Mesodermal cell (in vitro differentiated cells): ENCODE data around the gene CAMKV.
"Not testable (repeated sequence)": the region's sequence is repeated elsewhere in the genome, so short reads cannot be mapped to it uniquely, and the experiment has no call there.

Experiments
- H3K27ac ChIP-seq: 2 replicates; pipeline ENCODE4 v1.7.0; 2013; ENCODE audit warnings: mild to moderate bottlenecking, low read depth, low read length, moderate library complexity; ENCODE audit not compliant: severe bottlenecking
- H3K36me3 ChIP-seq: 2 replicates; pipeline ENCODE4 v1.7.1; 2013; ENCODE audit warnings: mild to moderate bottlenecking, low read length, moderate library complexity; ENCODE audit not compliant: control insufficient read depth, insufficient read depth
- H3K4me1 ChIP-seq: one replicate; pipeline ENCODE4 v1.7.1; 2013; ENCODE audit warnings: mild to moderate bottlenecking, low read length; ENCODE audit not compliant: insufficient read depth, control insufficient read depth, poor library complexity, severe bottlenecking
- H3K4me3 ChIP-seq: 2 replicates; pipeline ENCODE4 v1.7.0; 2013; ENCODE audit warnings: low read length, control low read depth, mild to moderate bottlenecking; ENCODE audit not compliant: insufficient read depth, poor library complexity, severe bottlenecking; ENCODE audit errors: extremely low read depth
- H3K9me3 ChIP-seq: 2 replicates; pipeline ENCODE4 v1.7.1; 2013; ENCODE audit warnings: mild to moderate bottlenecking, low read length, moderate library complexity; ENCODE audit not compliant: control insufficient read depth
- WGBS, 2 experiments: methylation state at CpG; one replicate each; pipeline ENCODE4 v1.1.5; 2013; ENCODE audit warnings: missing lambda C conversion rate in 2 of 2; ENCODE audit not compliant: insufficient coverage in 2 of 2; 5-methylcytosine and 5-hydroxymethylcytosine counted together

The CAMKV gene

DNA sequence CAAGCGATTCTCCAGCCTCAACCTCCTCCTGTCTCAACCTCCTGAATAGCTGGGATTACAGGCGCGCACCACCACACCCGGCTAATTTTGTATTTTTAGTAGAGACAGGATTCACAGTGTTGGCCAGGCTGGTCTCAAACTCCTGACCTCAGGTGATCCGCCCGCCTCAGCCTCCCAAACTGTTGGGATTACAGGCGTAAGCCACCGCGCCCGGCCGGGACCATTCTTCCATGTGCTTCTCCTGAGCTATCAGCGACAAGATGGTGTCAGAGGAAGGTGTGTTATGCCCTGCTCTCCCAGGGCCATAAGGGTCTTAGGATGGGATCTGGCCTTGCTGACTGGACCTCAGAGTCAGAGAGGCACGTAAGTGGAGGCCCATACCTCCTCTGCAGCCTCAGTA lies 34.7 kb upstream of the CAMKV start:
- not testable (repeated sequence) for H3K36me3 ChIP-seq, H3K4me3 ChIP-seq, H3K27ac ChIP-seq, H3K9me3 ChIP-seq, H3K4me1 ChIP-seq
- WGBS, 2 experiments: 80 to 93% methylated on average over 8 to 13 of the region's 13 CpGs

DNA sequence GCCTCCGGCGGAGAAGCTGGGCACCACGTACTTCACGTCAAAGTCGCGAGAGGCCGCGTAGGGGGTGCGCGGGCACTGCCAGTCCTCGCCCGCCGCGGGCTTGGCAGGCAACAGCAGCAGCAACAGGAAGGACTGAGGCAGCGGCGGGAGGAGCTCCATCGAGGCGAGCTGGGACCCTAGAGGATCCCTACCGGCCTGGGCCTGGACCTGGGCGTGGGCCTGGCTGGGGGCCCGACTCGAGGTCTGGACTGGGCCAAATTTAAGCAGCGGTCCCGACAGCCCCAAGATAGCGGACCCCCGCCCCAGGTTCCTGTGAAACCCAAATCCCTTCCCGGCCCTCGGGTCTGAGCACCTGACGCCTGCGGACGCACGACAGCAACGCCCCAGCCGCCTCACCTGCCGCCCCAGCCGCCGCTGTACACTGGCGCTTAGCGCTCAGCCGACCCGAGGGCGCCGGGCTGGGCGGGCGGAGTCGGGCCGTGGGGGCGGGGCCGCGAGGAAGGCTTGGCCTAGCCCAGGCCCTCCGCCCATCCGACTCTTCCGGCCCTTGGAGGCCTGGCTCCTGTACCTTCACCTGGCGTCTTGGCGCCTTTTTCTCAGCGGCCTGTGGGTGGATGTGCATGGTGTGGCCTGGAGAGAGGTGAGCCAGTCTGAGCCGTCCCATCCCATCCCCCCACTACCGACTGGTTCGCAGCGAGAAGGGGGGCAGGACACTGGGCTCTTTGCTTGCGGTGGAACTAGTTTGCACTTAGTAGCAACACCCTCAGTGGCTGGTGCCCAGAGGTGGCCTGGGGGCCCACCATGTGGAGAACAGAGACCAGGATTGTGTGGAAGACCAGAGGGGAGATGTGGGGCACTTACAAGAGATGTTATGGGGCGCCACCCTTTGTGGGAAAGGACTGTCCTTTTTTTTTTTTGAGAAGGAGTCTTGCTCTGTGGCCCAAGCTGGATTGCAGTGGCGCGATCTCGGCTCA lies 34.0 kb upstream of the CAMKV start, which contains the start of gene MST1R:
MST1R (minus strand) TSS at position 423 of the 974 bp plus-strand sequence; CDS start at position 159, 264 bp downstream.
- WGBS, 2 experiments: 46 to 51% methylated on average over 44 to 52 of the region's 65 CpGs

DNA sequence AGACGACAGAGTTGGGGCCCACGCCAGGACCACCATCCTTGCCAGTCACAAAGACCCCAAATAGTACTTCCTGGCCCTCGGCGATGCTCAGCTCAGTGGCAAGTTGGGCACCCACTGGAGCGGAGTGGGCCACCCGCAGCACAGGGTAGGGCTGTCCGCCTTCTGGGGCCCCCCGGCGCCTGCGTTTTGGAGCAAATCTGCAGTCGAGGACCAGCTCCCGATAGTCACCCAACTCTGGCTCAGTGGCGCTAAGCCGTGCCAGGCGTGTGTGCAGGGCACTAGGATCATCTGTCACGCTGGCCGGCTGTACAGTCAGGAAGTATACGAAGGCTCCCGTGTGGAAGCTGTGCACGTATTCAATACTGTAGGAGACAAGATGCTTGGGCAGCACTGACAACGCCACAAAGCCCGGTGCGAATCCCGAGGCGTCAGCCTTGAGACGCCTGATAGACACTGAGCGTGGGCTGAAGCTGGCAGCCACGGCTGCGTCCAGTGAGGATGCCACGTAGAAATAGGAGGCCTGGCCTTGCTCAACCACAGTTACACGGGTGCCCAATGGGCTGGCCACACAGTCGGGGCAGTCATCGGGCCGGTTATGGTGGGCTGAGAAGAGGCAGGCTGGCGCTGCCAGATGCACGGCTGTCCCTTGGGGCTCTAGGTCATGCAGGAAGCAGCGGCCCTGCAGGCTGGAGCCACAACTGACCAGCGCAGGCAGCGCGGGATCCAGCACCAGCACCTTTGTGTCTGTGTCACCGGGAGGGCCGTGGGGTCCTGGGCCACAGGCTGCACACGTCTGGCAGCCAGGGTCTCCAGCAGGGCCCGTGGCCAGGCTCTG lies 33.0 kb upstream of the CAMKV start:
- Histone ChIP-seq H3K4me1 (peaks cover 2% of the 10 kb centered on the region), H3K4me3 (no peak overlapping the region), H3K27ac (no peak overlapping the region), H3K9me3 (no peaks in the 10 kb centered on the region), H3K36me3 (no peaks in the 10 kb centered on the region)
- WGBS, 2 experiments: 94 to 96% methylated on average over 42 to 44 of the region's 44 CpGs

More for the DNA sequence above, 34.0 kb upstream of the CAMKV start, which contains the start of gene MST1R:
- H3K4me1 ChIP-seq: peaks cover 6% of the 10 kb centered on the region
- H3K9me3 ChIP-seq: no peaks in the 10 kb centered on the region
- no peaks in the 10 kb centered on the region for H3K36me3 ChIP-seq
- H3K27ac ChIP-seq: no peak within 1 kb of the TSS
- H3K4me3 ChIP-seq: no peak within 1 kb of the TSS

DNA sequence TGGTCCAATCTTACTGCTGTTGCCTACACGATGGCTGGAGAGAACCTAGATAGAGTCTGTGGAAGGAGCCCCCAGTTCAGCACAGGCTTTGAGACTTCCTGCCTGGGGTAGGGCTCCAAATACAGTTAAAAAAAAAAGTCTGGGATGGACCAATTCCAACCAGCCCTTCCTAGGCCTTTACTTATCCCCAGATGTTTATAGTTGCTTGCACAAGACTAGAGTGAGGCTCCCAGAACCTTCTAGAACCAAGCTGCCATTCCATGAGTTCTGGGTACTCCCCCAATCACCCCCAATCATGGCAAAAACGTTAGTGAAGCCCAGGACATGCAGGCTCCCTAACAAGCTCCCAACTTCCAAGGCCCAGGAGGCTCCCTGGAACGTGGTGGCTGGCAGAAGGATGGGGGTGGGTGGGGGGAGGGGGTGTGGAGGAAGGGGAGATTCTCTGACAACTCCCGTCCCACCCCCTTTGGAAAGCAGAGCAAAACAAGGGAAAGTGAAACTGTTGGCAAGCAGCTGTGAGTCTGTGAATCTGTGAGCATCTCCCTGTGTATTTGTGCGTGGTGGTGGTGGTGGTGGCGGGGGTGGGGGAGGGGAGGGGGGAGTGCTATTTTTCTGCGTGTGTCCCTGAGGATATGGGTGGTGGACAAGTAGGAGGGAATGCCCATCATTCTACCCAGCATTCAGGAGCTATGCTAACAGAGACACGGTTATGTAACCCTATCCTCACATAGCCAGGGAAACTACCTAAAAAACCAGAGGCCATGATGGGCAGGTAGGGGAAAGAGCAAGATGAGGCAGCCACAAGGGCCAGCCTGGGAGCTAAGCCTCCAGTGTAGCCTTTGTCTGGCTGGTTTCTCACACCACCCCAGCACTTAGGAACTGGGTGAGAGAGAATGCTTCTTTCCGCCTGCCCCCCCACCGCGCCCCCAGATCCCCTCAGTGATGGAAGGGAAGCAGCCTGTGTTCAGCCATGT lies 31.9 kb upstream of the CAMKV start:
- Histone ChIP-seq H3K9me3 (no peaks in the 10 kb centered on the region), H3K36me3 (no peaks in the 10 kb centered on the region), H3K27ac (no peak overlapping the region), H3K4me1 (no peaks in the 10 kb centered on the region), H3K4me3 (no peak overlapping the region)
- WGBS, 2 experiments: 92 to 98% methylated on average over 4 of the region's 11 CpGs

DNA sequence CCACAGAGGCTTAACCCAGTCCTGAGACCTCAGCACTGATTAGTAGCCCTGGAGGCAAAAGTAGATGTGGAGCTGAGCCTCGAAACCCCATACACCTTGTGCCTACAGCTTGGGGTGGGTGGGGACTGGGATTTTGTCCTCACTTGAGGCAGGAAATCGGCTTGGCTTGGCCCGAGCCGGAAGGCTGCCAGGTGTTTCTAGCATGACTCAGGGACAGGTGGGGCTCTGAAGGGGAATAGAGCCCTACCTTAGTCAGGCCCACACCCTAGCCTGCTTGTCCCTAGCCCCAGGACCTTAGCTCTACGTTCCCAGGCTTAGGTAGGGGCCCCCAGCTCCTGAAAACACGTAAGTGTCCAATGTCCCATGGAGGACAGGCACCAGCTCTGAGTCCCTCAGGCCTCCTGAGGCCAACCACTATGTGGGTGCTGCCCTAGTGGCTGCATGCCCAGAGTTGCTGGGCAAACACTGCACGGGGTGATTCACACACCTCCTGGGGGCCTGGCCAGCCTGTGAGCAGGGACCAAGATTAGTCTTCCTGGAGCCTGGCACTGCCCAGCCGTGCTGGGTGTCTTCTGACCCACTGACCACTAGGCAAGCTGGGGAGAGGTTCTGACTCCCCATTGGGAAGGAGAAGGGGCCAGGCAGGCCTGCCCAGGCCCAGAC lies 30.9 kb upstream of the CAMKV start:
- H3K27ac ChIP-seq: no peak overlapping the region
- 84 to 86% methylated on average over 5 of the region's 8 CpGs for WGBS, 2 experiments

DNA sequence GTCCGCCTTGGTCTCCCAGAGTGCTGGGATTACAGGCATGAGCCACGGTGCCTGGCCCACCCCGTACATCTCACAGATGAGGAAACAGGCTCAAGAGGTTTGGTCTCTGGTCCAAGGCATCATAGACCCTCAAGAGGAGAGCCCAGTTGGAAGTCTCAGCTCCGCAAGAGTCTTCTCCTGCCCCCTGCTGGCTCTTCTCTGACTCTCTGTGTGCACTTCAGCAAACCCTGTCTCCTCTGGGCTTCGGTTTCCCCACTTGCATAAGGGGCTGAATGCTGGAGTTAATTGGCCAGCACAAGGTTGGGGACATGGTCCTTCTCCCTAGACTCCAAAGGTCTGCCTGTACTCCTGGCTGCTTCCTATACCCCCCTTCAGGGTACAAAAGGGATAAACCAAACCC lies 30.1 kb upstream of the CAMKV start:
- Histone ChIP-seq H3K4me1 (no peaks in the 10 kb centered on the region), H3K9me3 (no peaks in the 10 kb centered on the region), H3K4me3 (no peak overlapping the region), H3K27ac (no peak overlapping the region), H3K36me3 (no peaks in the 10 kb centered on the region)
- 79 to 80% methylated on average over 5 of the region's 5 CpGs for WGBS, 2 experiments

More for the DNA sequence above, 30.9 kb upstream of the CAMKV start:
- H3K9me3 ChIP-seq: no peaks in the 10 kb centered on the region
- no peak overlapping the region for H3K4me3 ChIP-seq
- no peaks in the 10 kb centered on the region for H3K36me3 ChIP-seq
- no peaks in the 10 kb centered on the region for H3K4me1 ChIP-seq

DNA sequence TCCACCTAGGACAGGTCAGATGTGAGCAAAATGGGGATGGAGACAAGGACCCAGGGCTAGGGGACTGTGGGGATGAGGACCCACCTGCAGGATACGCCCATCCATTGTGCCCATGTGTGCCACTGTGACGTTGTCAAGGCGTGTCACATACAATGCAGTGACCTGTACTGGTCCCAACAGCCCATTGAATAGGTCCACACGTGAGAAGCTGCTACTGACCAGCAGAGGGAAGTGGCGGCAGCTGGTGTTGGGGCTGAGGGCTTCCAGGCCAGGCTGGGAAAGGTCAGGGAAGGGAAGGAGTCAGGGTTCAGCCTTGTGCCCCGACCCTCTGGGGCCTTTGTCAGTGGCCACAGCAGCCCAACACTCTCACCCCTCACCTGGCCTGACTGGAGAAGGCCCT lies 29.3 kb upstream of the CAMKV start:
- no peaks in the 10 kb centered on the region for H3K9me3 ChIP-seq
- H3K36me3 ChIP-seq: no peaks in the 10 kb centered on the region
- WGBS, 2 experiments: 73 to 84% methylated on average over 5 of the region's 6 CpGs
- no peak overlapping the region for H3K4me3 ChIP-seq
- no peak overlapping the region for H3K27ac ChIP-seq
- H3K4me1 ChIP-seq: no peaks in the 10 kb centered on the region

DNA sequence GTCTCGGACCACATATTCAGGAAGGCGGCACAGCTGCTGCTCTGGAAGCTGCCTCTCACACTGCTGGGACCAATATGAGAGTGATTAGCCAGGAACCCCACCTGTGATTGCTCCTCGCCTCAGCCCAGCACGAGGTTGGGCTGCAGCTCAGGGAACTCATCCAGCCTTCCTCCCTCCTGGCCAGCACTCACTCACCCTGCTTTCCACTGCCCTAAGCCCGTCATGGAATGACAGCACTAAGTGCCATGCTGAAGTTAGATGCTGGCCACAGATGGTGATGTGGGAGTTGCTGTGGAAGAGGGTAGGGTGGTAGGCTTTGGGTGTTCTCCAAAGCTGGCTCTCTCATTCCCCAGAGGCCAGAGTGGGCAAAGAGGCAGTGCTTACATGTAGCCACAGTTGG lies 26.6 kb upstream of the CAMKV start:
- Histone ChIP-seq H3K27ac (no peak overlapping the region), H3K9me3 (no peaks in the 10 kb centered on the region), H3K36me3 (no peaks in the 10 kb centered on the region), H3K4me3 (no peak overlapping the region), H3K4me1 (no peaks in the 10 kb centered on the region)
- 71 to 97% methylated on average over 3 to 4 of the region's 5 CpGs for WGBS, 2 experiments

DNA sequence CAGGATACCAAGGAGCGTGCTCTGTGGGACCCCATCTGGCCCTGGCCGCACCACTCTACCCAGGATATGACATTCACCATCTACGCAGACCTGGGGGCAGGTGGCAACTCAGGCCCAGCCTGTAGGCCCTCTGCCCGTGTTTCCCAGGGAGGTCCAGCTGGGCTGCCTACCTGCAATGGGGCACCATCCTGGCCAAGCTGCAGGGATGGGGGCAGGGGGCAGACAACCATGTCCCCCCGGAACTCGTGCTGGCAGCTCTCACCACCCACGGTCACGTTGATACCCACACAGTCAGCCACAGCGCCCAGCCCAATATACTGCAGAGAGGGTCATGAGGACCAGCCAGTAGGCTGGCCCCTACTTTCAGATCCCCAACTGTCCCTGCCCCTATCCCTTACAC lies 26.1 kb upstream of the CAMKV start:
- Histone ChIP-seq H3K27ac (no peak overlapping the region), H3K4me1 (no peaks in the 10 kb centered on the region), H3K4me3 (no peak overlapping the region), H3K9me3 (no peaks in the 10 kb centered on the region), H3K36me3 (no peaks in the 10 kb centered on the region)
- WGBS, 2 experiments: 95 to 96% methylated on average over 9 of the region's 9 CpGs
